Ascending aorta (tissue), 2 donors: ENCODE data around the gene PLPPR3. TPM values are rescaled to one million over a fixed set of nuclear protein-coding genes. Genes with fewer than 3 reads are reported as not detected.

Experiments
- DNase-seq, 2 donors: peaks; one replicate each; pipeline ENCODE4 v3.0.0-alpha.2; 2019; ENCODE audit warnings: low spot score in 2 of 2
- H3K27ac ChIP-seq, 2 donors: fragments of 200-600 bp; sonication (generic); one replicate each; pipeline ENCODE4 v1.5.1; 2016 to 2017; ENCODE audit warnings: mild to moderate bottlenecking in 1 of 2
- H3K27me3 ChIP-seq: fragments of 200-600 bp; sonication (generic); one replicate; pipeline ENCODE4 v1.5.1; 2017
- H3K36me3 ChIP-seq, 2 donors: fragments of 200-600 bp; sonication (generic); one replicate each; pipeline ENCODE4 v1.5.1; 2016
- H3K4me1 ChIP-seq, 2 donors: fragments of 200-600 bp; sonication (generic); one replicate each; pipeline ENCODE4 v1.5.1; 2016 to 2017; ENCODE audit warnings: mild to moderate bottlenecking in 1 of 2
- H3K4me3 ChIP-seq, 2 donors: fragments of 200-600 bp; sonication (generic); one replicate each; pipeline ENCODE4 v1.5.1; 2016 to 2017; ENCODE audit warnings: mild to moderate bottlenecking in 1 of 2
- H3K9me3 ChIP-seq, 2 donors: fragments of 200-600 bp; sonication (generic); one replicate each; pipeline ENCODE4 v1.5.1; 2016
- CTCF ChIP-seq, 3 experiments: fragments of 200-600 bp in 2 of 3; fragments of 450-650 bp in 1 of 3; sonication (generic) in 2 of 3; IDR thresholded peaks; one replicate each; pipeline ENCODE4 v1.5.1; 2016 to 2019; ENCODE audit warnings: antibody characterized with exemption in 3 of 3, mild to moderate bottlenecking in 1 of 3, moderate library complexity in 1 of 3
- intact Hi-C: fragments of 100-400 bp; cut with DNase I; formaldehyde crosslinking; loops from one replicate; pipeline ENCODE4 v1.15.1; 2023
- total RNA-seq: library from RNA; depleted of rRNA; stranded (reverse); fragments of >200 nt; gene quantifications from one replicate; pipeline ENCODE4 v1.1.0, GENCODE V29; 2016

The PLPPR3 gene
- total RNA-seq, 1 donor from 2014 or later, result not detected

- Histone ChIP-seq H3K9me3 (no peaks in the 10 kb centered on the region), H3K4me3 (no peak overlapping the region), H3K36me3 (no peaks in the 10 kb centered on the region), H3K27ac (no peak overlapping the region), H3K4me1 (peaks cover 4 to 8% of the 10 kb centered on the region in 2 donors), H3K27me3 (no peaks in the 10 kb centered on the region)
- TF ChIP-seq CTCF (IDR thresholded peaks at IDR 0.05), result no peak
- intact Hi-C loops, result no loop called here
- no peak for DNase-seq
These were observed 37.2 kb downstream of the PLPPR3 start for GRCh38 chr19:784541-784940.

GRCh38 chr19:782878-783668 is 38.7 kb downstream of the PLPPR3 start:
- Histone ChIP-seq H3K9me3 (no peaks in the 10 kb centered on the region), H3K4me1 (peaks cover 4 to 13% of the 10 kb centered on the region in 2 donors), H3K27me3 (no peaks in the 10 kb centered on the region), H3K4me3 (peak overlapping the region; percentile 20 to 21), H3K27ac (peak overlapping the region in 1 of 2 donors; percentile 4), H3K36me3 (no peaks in the 10 kb centered on the region)
- DNase-seq, result no peak
- no peak for TF ChIP-seq CTCF (IDR thresholded peaks at IDR 0.05)
- intact Hi-C loops, result no loop called here

- peak overlapping the region in 1 of 2 donors; percentile 4 for H3K27ac ChIP-seq
These were observed 39.4 kb downstream of the PLPPR3 start for GRCh38 chr19:782185-782877.

GRCh38 chr19:781800-782184 is 40.0 kb downstream of the PLPPR3 start:
- intact Hi-C loops, result no loop called here
- H3K36me3 ChIP-seq, result no peaks in the 10 kb centered on the region
- H3K9me3 ChIP-seq, result no peaks in the 10 kb centered on the region
- H3K4me1 ChIP-seq, result peaks cover 4 to 13% of the 10 kb centered on the region in 2 donors
- DNase-seq, result no peak
- no peak overlapping the region for H3K27ac ChIP-seq
- no peak overlapping the region for H3K4me3 ChIP-seq
- H3K27me3 ChIP-seq, result no peaks in the 10 kb centered on the region
- no peak for TF ChIP-seq CTCF (IDR thresholded peaks at IDR 0.05)

More at GRCh38 chr19:782185-782877, 39.4 kb downstream of the PLPPR3 start:
- DNase-seq, result no peak
- Histone ChIP-seq H3K27me3 (no peaks in the 10 kb centered on the region), H3K4me3 (peak overlapping the region; percentile 20 to 21), H3K9me3 (no peaks in the 10 kb centered on the region), H3K36me3 (no peaks in the 10 kb centered on the region), H3K4me1 (peaks cover 4 to 13% of the 10 kb centered on the region in 2 donors)
- TF ChIP-seq CTCF (IDR thresholded peaks at IDR 0.05), result no peak
- intact Hi-C loops, result no loop called here

- intact Hi-C loops, result no loop called here
These were observed 40.8 kb downstream of the PLPPR3 start for GRCh38 chr19:780935-781334.

More at GRCh38 chr19:780935-781334, 40.8 kb downstream of the PLPPR3 start:
- TF ChIP-seq CTCF (IDR thresholded peaks at IDR 0.05), result no peak
- H3K9me3 ChIP-seq, result no peaks in the 10 kb centered on the region
- no peak overlapping the region for H3K4me3 ChIP-seq
- peaks cover 4 to 13% of the 10 kb centered on the region in 2 donors for H3K4me1 ChIP-seq
- no peak overlapping the region for H3K27ac ChIP-seq
- no peak for DNase-seq
- H3K36me3 ChIP-seq, result no peaks in the 10 kb centered on the region
- H3K27me3 ChIP-seq, result no peaks in the 10 kb centered on the region
